Activated CD4-positive, CD25-positive, alpha-beta regulatory T cell treated with anti-CD3 and anti-CD28 coated beads, Interleukin-2, amount 50 U/mL, for 72 hours (primary cell): ENCODE data around the gene KNG1.

Experiments
- DNase-seq: peaks from one replicate; pipeline ENCODE4 v3.0.0; 2021

Gene KNG1

DNA sequence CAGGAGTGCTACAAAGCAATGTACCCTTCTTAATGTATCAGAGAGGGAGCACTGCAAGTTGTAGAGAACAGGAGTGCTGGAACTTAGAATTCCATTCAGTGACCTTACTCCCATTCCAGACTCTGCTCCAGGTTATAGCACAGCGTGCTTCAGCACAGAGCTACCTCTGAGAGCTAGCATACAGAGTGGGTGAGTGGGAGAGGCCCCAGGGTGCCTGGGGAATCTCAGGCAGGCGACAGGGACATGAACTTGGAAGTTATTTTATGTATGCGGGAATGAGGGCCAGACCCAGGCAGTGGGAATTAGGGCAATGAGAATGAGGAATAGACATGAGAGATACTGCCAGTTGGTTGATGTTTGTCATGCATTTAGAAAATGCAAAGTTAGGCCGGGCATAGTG lies 3.7 kb upstream of the KNG1 start:
- DNase-seq: no peak

DNA sequence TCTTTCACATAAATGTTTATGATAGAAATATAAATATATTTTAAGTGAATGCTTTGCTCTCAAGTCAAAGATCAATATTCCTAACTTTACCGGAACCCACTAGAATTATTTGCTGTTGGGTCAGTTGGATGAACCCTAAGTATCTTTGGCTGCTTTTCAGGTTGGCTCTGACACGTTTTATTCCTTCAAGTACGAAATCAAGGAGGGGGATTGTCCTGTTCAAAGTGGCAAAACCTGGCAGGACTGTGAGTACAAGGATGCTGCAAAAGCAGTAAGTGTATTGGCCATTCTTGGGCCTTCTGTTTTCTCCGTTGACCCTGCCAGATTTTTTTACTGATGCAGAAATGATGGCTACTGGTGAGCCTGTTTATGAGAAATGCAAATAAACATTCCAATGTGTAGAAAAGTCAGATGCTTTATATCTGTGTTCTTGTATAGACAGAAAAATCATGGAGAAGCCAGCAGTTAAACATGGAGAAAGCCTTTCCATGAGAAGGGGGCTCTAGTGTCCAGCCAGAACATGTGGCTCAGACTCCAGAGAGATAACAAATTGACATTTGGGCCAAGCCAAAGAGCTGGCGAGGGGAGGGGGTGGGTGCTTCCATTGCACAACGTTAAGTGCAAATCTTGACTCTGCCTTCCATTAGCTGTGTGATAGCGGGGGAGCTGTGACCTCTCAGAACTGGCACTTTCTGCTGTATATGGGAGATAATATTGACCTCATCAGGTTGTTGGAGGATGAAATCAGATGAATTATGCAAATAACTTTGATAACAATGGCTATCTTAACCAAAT lies 3.0 kb downstream of the KNG1 start:
- no peak for DNase-seq

DNA sequence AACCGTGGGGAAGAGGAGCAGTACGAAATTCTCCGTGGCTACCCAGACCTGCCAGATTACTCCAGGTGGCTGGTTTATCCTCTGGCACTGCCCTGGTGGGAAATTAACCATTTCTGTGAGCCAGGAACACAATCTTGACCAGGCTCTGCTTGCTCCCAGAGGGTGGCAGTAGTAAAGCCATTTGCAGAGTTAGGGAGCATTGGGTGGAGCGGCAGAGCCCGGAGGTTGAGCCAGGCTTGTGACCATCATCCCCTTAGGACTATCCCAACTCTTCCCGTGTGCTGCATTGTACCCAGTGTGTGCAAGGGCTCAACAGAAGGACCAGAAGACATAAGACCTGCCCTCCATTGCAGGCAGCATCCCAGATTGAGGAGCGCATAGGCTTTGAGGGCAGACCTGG lies 5.3 kb downstream of the KNG1 start:
- no peak for DNase-seq

DNA sequence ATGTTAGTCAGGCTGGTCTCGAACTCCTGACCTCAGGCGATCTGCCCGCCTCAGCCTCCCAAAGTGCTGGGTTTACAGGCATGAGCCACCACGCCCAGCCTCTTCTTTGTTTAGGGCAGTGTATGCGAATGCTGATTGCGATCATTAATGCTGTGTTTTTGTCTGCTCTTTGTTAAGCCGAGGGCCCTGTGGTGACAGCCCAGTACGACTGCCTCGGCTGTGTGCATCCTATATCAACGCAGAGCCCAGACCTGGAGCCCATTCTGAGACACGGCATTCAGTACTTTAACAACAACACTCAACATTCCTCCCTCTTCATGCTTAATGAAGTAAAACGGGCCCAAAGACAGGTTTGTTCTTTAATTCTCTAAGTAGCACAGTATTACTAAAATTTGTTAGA lies 7.8 kb downstream of the KNG1 start:
- no peak for DNase-seq

DNA sequence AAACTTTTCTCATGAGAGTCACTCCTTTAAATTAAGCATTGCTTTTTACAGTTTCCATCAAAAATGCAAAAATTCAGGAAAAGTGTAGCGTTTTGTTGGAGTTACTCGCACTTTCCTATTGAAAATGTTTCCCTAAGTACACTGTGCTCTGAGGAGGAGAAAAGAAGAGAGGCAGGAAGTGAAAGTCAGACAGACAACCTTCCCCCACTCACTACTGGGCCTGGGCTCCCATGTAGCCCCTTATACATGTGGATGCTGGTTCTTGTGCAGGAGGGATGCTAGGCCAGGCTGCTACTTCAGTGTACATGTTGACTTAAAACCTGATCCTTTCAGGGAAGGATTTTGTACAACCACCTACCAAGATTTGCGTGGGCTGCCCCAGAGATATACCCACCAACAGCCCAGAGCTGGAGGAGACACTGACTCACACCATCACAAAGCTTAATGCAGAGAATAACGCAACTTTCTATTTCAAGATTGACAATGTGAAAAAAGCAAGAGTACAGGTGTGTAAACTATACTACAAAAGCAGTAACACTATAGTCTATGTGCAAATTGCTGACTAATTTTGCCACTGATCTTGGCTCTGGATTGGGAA lies 15.1 kb downstream of the KNG1 start:
- DNase-seq: no peak

DNA sequence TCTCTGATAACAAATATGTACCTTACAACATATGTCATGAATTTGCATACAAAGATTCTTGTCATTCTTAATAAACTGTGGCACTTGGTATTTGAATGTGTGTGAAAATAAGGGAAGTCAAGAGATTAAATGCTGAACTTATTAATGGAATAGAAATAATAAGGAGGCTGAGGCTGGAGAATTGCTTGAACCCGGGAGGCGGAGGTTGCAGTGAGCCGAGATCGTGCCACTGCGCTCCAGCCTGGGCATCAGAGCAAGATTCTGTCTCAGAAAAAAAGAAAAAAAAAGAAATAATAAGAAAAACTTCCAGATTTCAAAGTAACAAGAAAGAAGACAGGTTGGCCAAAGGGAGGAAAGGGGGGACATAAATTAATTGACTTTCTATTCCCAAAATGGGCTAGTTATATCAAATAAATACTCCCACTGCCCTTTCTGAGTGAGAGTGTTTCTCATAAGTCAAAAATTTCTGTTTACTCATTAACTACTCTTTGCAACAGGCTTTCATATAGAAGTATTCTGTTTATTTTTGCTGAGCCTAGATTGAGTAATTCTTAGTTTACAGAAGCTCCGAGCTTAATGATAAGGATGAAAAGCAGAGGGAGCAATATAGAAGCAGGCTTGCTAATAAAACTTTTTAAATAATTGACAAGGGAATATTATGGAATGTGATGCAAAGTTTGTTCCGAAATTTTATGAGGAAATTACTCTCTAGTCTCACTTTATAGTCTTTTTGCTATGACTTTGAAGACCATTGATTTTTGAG lies 25.6 kb downstream of the KNG1 start:
- no peak for DNase-seq

DNA sequence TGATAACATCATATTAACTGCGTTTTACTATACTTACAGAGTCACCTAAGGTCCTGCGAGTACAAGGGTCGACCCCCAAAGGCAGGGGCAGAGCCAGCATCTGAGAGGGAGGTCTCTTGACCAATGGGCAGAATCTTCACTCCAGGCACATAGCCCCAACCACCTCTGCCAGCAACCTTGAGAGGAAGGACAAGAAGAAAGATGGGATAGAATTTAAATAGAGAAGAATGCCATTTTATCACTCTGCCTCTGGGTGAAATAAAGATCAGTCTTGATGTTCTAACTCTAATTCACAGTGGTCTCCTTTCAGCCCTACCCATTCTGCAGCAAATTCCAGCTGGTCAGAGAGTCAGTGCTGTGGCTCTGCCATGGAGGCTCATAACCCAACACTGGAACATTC lies 26.5 kb downstream of the KNG1 start:
- no peak for DNase-seq

DNA sequence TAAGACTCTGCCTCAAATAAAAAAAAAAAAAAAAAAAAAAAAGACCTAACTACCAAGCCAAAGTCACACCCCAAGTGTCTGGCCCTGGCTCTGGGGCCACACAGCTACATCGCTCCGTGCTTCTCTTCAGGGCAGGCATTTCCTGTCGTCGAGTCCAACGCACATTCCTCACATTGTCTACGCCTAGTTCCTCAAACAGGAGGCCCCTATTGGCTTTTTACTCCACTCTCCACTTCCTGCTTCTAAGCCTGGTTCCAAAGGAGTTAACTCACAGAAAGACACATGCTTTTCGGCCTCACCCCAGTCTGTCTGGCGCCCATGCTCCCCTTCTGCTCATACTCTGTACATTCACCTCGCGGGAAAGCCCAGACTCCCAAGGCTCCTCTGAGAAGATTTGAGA lies 28.8 kb downstream of the KNG1 start:
- no peak for DNase-seq

DNA sequence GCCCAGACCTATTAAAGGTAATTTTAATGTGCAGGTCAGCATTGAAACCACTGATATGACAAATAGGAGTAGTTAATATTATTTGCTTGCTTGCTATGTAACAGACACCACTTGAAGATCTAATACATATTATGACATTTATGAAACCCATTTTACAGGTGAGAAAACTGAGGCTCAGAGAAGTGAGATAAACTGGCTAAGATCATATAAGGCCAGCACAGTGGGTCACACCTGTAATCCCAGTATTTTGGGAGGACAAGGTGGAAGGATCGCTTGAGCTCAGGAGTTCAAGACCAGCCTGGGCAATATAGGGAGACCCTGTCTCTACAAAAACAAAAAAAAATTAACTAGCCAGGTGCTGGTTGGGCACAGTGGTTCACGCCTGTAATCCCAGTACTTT lies 33.2 kb downstream of the KNG1 start:
- no peak for DNase-seq

DNA sequence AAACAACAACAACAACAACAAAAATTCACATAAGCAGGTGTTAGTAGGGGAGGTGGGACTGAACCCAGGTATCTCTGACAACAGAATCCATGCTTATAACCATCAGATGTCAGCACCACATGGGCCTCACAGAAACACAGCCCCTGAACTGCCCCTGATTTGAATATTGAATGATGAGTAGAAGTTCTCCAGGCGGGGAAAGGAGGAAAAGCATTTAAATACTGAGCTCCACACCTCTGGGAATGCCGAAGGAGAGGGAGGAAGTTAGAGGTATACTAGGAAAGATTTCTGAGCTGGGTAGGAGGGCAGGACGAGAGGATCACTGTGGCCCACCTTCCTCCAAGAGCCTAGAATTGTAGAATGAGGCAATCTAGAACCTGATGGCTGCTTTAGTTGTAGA lies 34.3 kb downstream of the KNG1 start:
- DNase-seq: no peak

DNA sequence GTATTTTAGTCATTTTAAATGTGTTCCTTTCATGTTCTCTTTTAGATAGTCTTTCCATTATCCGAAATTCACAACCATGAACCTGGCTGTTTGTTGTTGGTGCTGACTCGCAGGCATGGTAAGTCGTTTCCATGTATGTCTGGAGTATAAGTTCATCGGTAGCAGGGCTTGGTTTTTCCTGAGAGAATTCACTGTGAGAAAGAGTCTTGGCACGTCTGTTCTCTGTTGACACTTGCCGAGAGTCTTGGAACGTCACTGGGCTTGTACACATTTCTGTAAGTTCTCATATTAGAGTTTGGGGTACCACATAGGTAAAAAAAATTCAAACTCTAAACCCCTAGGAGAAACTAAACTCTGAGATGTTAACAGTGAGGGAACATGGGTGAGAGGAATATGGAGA lies 36.8 kb downstream of the KNG1 start:
- no peak for DNase-seq

DNA sequence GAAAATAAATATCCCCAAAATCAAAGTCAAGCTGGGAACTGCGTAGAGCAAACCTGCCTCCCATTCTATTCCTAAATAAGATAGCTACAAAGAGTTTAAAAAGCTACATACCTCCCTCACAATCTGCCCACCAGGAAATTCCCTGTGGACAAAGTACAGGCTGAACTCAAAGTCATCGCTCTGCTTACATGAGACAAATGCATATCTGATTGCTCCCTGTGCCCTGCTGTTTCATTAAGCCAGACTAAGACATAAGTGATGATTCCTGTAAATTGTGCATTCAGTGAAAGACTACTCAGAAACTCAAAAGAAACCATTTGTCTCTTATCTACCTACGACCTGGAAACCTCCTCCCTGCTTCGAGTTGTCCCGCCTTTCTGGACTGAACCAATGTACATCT lies 37.7 kb downstream of the KNG1 start:
- no peak for DNase-seq

DNA sequence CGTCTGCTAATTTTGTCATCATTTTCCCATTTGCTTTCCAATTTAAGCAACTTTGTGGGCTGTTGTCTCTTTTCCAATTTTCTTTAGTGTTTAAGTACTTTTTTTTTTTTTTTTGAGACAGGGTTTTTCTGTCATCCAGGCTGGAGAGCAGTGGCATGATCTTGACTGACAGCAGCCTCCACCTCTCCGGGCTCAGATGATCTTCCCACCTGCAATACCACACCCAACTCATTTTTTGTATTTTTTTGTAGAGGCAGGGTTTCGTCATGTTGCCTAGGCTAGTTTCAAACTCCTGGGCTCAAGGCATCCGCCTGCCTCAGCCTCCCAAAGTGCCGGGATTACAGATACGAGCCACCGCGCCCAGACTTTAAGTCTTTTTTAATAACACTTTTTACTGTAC lies 40.1 kb downstream of the KNG1 start:
- no peak for DNase-seq

DNA sequence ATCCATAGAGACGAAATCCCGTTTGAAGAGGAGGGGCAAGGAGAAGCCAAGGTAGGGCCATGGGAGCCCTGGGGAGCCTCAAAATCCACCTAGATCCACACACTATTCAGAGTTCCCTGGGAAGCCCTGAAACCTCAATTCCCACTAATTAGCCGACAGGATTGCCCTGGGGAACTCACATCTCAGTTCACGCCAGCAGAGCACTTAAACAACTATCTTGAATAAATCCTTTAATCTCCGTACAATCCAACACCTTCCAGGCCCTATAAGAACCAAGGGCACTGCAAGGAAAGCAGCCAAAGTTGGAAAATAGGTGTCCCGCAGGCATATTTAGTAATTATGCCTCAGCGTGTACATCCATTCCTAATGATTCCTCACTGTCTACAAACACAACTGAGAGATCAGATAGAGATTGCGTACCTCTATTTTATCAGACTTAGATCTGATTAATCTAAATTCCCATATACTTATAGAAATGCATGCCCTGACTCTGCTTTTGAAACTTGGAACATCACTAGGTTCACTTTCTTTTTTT lies 40.6 kb downstream of the KNG1 start:
- no peak for DNase-seq

DNA sequence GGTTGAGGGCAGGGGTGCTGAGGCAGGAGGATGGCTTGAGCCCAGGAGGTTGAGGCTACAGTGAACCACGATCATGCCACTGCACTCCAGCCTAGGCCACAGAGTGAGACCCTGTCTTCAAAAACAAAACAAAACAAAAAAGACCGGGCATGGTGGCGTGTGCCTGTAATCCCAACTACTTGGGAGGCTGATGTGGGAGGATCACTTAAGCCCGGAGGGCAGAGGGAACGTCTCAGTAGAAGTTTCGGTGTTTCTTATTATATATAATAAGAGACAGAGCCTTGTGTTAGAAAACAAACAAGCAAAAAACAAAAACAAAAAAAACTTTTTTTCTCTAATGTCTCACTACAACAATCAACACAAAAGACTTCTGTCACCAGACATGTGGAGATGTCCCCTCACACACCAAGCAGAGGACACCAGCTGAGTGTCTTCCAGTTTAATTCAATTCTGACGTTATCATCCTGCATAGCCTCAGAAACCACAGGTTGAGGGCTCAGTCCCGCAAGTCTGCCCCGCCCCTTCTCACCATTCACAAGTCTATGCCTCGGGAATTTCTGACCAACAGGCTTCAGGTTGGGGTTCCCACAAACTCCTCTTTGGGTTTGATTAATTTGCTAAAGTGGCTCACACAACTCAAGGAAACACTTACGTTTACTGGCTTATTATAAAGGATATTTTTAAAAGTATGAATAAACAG lies 42.2 kb downstream of the KNG1 start:
- DNase-seq: no peak

DNA sequence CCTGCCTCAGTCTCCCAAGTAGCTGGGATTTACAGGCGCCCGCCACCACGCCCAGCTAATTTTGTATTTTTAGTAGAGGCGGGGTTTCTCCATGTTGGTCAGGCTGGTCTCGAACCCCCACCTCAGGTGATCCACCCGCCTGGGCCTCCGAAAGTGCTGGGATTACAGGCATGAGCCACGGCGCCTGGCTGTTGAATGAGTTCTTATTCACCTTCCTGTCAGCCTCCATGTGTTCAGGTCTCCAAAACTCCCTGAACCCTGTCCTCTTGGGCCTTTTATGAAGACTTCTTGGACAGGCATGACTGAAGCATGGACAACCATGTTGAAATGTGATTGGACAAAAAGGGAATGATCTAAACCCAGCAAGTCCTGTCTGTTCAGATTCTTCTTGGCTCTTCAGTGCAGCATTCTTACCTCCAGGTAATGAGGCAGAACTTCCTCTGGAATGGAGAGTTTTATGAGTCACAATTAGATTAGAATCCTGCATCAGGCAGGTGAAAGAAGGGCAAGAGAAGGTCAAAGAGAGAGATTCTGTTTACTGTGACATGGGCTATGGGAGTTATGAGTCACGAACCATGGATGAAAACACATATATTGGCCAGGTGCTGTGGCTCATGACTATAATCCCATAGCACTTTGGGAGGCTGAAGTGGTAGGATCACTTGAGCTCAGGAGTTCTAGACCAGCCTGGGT lies 43.1 kb downstream of the KNG1 start:
- no peak for DNase-seq

DNA sequence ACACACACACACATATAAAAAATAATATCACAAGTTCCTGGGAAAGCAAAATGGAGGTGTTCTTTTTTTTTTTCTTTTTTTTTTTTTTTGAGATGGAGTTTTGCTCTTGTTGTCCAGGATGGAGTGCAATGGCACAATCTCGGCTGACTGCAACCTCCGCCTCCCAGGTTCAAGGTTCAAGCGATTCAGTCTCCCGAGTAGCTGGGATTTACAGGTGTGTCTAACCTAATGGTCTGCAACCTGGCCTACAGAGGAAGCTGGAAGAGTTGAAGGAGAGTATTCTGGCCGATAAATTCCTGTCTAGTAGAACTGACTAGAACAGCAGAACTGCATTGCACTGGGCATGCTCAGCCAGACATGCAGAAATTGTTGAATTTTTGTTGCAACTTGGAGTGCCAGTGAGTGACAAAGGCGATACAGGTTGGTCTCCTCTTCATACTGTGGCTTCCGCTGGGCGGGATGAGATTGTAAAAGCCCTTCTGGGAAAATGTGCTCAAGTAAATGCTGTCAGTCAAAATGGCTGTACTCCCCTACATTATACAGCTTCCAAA lies 43.8 kb downstream of the KNG1 start:
- DNase-seq: no peak

DNA sequence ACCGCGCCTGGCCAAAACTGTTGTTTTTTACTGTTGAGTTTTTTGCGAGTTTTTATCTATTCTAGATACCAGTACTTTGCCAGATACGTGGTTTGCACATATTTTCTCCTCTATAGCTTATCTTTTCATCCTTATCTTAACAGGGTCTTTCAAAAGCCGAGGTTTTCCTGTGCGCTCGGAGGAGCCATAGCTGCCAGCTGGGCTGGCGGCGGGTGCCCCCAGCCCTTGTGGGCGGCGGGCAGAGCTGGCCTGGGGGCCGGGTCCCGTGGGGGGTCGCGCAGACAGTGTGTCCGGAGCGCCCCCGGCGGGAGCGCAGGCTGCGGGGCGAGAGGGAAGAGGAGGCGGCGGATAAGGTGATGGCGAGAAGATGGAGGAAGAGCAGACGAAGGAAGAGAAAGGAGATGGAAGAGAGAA lies 55.1 kb downstream of the KNG1 start:
- DNase-seq: peak; percentile 43

DNA sequence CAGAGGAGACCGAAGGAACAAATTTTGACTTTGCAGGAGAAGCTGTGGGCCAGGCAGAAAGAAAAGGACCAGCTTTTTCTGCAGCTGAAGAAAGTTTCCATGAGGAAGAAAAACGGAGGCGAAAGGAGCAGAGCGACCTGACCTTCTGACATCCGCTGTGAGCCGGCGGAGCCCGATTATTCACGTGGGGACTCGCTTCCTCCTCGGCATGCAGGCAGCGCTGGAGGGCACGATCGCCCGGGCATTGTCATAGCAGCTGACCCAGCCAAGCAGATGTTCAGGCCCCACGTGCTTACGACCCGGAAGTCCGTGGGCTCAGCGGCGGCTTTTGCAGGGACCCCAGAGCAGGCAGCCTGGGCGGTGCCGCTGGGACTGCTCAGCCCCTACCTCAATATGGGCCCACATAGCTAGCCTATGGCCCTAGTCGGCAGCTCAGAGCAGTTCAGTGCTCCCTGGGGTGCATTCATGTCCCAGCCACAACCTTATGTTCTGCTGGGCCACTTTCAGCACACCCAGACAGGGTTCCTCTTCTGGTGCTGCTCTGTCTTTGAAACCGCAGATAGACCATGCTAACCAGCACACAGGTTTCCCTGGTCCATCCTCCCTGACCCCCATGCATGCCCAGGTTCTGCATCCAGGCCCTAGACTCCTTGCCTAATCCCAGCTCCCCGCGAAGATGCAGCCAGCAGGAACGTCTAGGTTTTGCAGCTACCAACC lies 55.7 kb downstream of the KNG1 start:
- DNase-seq: peak; percentile 75

DNA sequence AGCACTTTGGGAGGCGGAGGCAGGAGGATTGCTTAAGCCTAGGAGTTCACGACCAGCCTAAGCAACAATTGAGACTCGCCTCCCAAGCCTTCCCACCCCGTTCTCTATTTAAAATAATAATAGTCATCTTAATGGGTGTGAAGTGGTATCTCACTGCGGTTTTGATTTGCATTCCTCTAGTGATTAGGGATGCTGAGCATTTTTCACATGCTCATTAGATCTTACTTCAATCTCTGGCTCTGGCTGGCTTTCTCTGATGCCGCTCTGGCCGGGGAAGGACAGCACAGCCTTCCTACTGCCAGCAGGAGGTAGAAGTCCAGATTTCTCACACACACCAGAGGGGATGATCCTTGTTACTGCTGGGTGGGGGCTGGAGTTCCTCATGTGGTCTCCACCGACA lies 58.8 kb downstream of the KNG1 start:
- no peak for DNase-seq

DNA sequence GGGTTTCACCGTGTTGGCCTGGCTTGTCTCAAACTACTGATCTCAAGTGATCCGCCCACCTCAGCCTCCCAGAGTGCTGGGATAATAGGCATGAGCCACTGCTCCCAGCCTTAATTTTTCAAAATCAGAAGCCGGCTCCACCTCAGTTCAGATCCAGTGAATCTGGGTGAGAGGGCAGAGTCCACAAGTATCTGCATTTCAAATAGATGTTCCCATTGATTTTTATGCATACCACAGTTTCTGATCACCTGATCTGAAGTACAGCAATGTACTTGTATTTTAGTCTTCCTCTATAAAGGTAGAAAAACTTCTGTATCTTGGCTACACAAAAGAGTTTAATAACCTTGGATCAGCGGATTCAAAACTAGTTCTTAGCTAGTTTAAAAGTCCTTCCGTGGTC lies 62.0 kb downstream of the KNG1 start:
- no peak for DNase-seq
